KMS-11 (cell line): Measurements from ENCODE around the gene PTPRN2.

Source experiments
- H2AFZ ChIP-seq: fragments of 200-600 bp; sonication (generic); 2 replicates; pipeline ENCODE4 v1.6.1; 2016; ENCODE audit warnings: antibody characterized with exemption, mixed run types, low read depth
- H3K27ac ChIP-seq: fragments of 200-600 bp; sonication (generic); 2 replicates; pipeline ENCODE4 v1.6.1; 2016; ENCODE audit warnings: mild to moderate bottlenecking, mixed run types
- H3K27me3 ChIP-seq: fragments of 200-600 bp; sonication (generic); 2 replicates; pipeline ENCODE4 v1.6.1; 2017; ENCODE audit warnings: mild to moderate bottlenecking, low read depth, mixed run types, moderate library complexity; ENCODE audit not compliant: insufficient read depth
- H3K36me3 ChIP-seq: fragments of 200-600 bp; sonication (generic); 2 replicates; pipeline ENCODE4 v1.6.1; 2017; ENCODE audit warnings: mild to moderate bottlenecking, mixed run types; ENCODE audit not compliant: insufficient read depth
- H3K4me1 ChIP-seq: fragments of 200-600 bp; sonication (generic); 2 replicates; pipeline ENCODE4 v1.6.1; 2016; ENCODE audit warnings: mild to moderate bottlenecking, low read depth, mixed run types; ENCODE audit not compliant: poor library complexity, severe bottlenecking
- H3K4me2 ChIP-seq: fragments of 200-600 bp; sonication (generic); 2 replicates; pipeline ENCODE4 v1.7.0; 2016; ENCODE audit warnings: mild to moderate bottlenecking, mixed run types
- H3K4me3 ChIP-seq: fragments of 200-600 bp; sonication (generic); IDR thresholded peaks from 2 replicates; pipeline ENCODE4 v1.6.1; 2017; ENCODE audit warnings: low read depth, low read length, mixed read lengths; ENCODE audit not compliant: insufficient read depth
- H3K79me2 ChIP-seq: fragments of 200-600 bp; sonication (generic); 2 replicates; pipeline ENCODE4 v1.6.1; 2016; ENCODE audit warnings: low read depth, mixed run types; ENCODE audit not compliant: insufficient read depth
- H3K9ac ChIP-seq: fragments of 200-600 bp; sonication (generic); 2 replicates; pipeline ENCODE4 v1.6.1; 2016; ENCODE audit warnings: mild to moderate bottlenecking, mixed run types
- H4K20me1 ChIP-seq: fragments of 200-600 bp; sonication (generic); 2 replicates; pipeline ENCODE4 v1.6.1; 2016; ENCODE audit warnings: mild to moderate bottlenecking, mixed run types; ENCODE audit not compliant: insufficient read depth
- CTCF ChIP-seq: fragments of 200-600 bp; sonication (generic); conservative IDR thresholded peaks from 2 replicates; pipeline ENCODE4 v1.6.1; 2017; ENCODE audit warnings: low read depth, mild to moderate bottlenecking, antibody characterized with exemption, low read length, moderate library complexity, mixed read lengths

PTPRN2 gene

GRCh38 chr7:157662981-157663716 lies 924.5 kb downstream of the PTPRN2 start:
- Histone ChIP-seq H4K20me1 (no peaks in the 10 kb centered on the region), H3K4me1 (no peaks in the 10 kb centered on the region)
- no peak for TF ChIP-seq CTCF

GRCh38 chr7:157662110-157662791 lies 925.4 kb downstream of the PTPRN2 start:
- TF ChIP-seq CTCF, result no peak
- Histone ChIP-seq H3K9ac (no peak overlapping the region), H3K4me3 (no peak overlapping the region), H3K27me3 (peaks cover 5% of the 10 kb centered on the region; the same call in 1 of the 2 replicates), H3K4me1 (no peaks in the 10 kb centered on the region), H3K36me3 (no peaks in the 10 kb centered on the region), H4K20me1 (no peaks in the 10 kb centered on the region), H3K27ac (no peak overlapping the region), H3K79me2 (no peaks in the 10 kb centered on the region), H3K4me2 (no peak overlapping the region), H2AFZ (no peak overlapping the region)

More at GRCh38 chr7:157662981-157663716, 924.5 kb downstream of the PTPRN2 start:
- H3K4me3 ChIP-seq, result no peak overlapping the region
- no peaks in the 10 kb centered on the region for H3K36me3 ChIP-seq
- no peak overlapping the region for H2AFZ ChIP-seq
- no peak overlapping the region for H3K27ac ChIP-seq
- H3K4me2 ChIP-seq, result no peak overlapping the region
- peaks cover 13% of the 10 kb centered on the region; the same call in 1 of the 2 replicates for H3K27me3 ChIP-seq
- H3K79me2 ChIP-seq, result no peaks in the 10 kb centered on the region
- H3K9ac ChIP-seq, result no peak overlapping the region

GRCh38 chr7:157661611-157661975 lies 926.0 kb downstream of the PTPRN2 start:
- H3K27ac ChIP-seq, result no peak overlapping the region
- H3K79me2 ChIP-seq, result no peaks in the 10 kb centered on the region
- no peak for TF ChIP-seq CTCF
- no peaks in the 10 kb centered on the region for H4K20me1 ChIP-seq
- no peak overlapping the region for H2AFZ ChIP-seq
- no peak overlapping the region for H3K9ac ChIP-seq
- peaks cover 5% of the 10 kb centered on the region; the same call in 1 of the 2 replicates for H3K27me3 ChIP-seq
- no peak overlapping the region for H3K4me2 ChIP-seq
- H3K36me3 ChIP-seq, result no peaks in the 10 kb centered on the region
- H3K4me1 ChIP-seq, result no peaks in the 10 kb centered on the region
- no peak overlapping the region for H3K4me3 ChIP-seq

- H3K79me2 ChIP-seq, result no peaks in the 10 kb centered on the region
- no peak for TF ChIP-seq CTCF
- peaks cover 5% of the 10 kb centered on the region; the same call in 1 of the 2 replicates for H3K27me3 ChIP-seq
- no peak overlapping the region for H3K9ac ChIP-seq
- no peak overlapping the region for H3K4me3 ChIP-seq
- no peak overlapping the region for H2AFZ ChIP-seq
- no peaks in the 10 kb centered on the region for H4K20me1 ChIP-seq
- H3K27ac ChIP-seq, result no peak overlapping the region
- H3K4me2 ChIP-seq, result no peak overlapping the region
- no peaks in the 10 kb centered on the region for H3K4me1 ChIP-seq
- no peaks in the 10 kb centered on the region for H3K36me3 ChIP-seq
These were observed 926.5 kb downstream of the PTPRN2 start for GRCh38 chr7:157660971-157661610.
